NCI-H2227 (cell line): ENCODE measurements around the gene XPNPEP1.

Source experiments
- DNase-seq: peaks from one replicate; lab custom pipeline; 2025; ENCODE audit not compliant: unreplicated experiment; lab: John Stamatoyannopoulos, UW

The XPNPEP1 gene

GRCh38 chr10:109922976-109923921, at the start of gene XPNPEP1:
XPNPEP1 (minus strand) TSS chr10:109923511; CDS start chr10:109923433, 78 bp downstream.
- peak; percentile 86 for DNase-seq

- DNase-seq, result no peak
These were observed 49.2 kb upstream of the XPNPEP1 start for GRCh38 chr10:109972372-109973001.

GRCh38 chr10:109971634-109972033, 48.3 kb upstream of the XPNPEP1 start:
- DNase-seq, result no peak

- no peak for DNase-seq
These were observed 46.5 kb upstream of the XPNPEP1 start for GRCh38 chr10:109969760-109970346.

GRCh38 chr10:109968953-109969759, 45.8 kb upstream of the XPNPEP1 start:
- DNase-seq, result no peak

GRCh38 chr10:109967739-109968088, 44.4 kb upstream of the XPNPEP1 start:
- DNase-seq, result no peak

GRCh38 chr10:109966961-109967738, 43.8 kb upstream of the XPNPEP1 start:
- peak; percentile 7 for DNase-seq

- DNase-seq, result no peak
These were observed 41.0 kb upstream of the XPNPEP1 start for GRCh38 chr10:109964318-109964717.

- no peak for DNase-seq
These were observed 40.1 kb upstream of the XPNPEP1 start for GRCh38 chr10:109963439-109963838.

GRCh38 chr10:109962247-109962646, 38.9 kb upstream of the XPNPEP1 start:
- DNase-seq, result no peak

GRCh38 chr10:109961174-109962001, 38.1 kb upstream of the XPNPEP1 start:
- DNase-seq, result no peak

- no peak for DNase-seq
These were observed 37.4 kb upstream of the XPNPEP1 start for GRCh38 chr10:109960682-109961081.

- DNase-seq, result no peak
These were observed 36.2 kb upstream of the XPNPEP1 start for GRCh38 chr10:109959259-109960145.

- DNase-seq, result no peak
These were observed 34.7 kb upstream of the XPNPEP1 start for GRCh38 chr10:109958059-109958458.

- no peak for DNase-seq
These were observed 33.9 kb upstream of the XPNPEP1 start for GRCh38 chr10:109957092-109957797.

- DNase-seq, result peak; percentile 39
These were observed 33.3 kb upstream of the XPNPEP1 start for GRCh38 chr10:109956454-109957091.

GRCh38 chr10:109953766-109954165, 30.5 kb upstream of the XPNPEP1 start:
- no peak for DNase-seq
